NOMO-1 treated with dmso at 0.1 percent for 144 hours (cell line): ENCODE measurements around the gene CYP24A1.

Experiments
- DNase-seq: peaks from one replicate; lab custom pipeline; 2025; ENCODE audit not compliant: unreplicated experiment; lab: John Stamatoyannopoulos, UW

Gene CYP24A1

DNA sequence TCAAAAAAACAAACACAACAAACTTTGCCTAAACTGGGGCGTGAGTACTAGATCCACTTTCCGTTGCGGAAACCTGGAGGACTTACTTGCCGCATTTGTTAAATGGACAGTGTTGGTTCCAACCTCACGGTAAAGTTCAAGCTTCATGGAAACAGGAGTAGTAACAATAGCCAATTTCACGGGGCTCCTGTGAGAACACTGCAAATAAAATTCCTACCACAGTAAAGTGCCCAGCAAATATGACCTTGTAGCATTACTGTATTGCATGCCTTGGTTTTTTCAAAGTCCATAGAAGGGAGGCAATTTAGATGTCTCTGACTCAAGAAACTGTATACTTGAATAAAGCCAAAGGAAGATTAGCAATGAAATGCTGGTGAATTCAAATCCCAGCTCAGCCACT, 3.6 kb upstream of the CYP24A1 start:
- no peak for DNase-seq

DNA sequence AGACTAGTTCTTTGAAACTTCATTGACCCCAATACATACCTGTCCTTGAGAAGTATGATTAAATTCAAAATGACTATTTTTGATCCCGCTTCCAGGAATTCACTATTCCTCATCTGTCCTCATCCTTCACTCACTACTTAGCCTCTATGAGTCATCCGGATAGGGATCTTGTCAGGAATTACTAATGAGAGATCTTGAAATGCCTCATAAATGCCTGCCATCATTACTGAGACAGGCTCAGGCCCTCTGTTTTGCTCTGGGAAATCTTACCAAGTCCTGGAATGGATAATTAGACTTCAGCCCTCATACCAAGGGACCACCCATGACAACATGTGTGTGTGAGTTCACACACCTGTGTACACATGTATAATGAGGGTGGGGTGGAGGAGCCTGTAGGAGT, 2.8 kb upstream of the CYP24A1 start:
- DNase-seq = no peak

DNA sequence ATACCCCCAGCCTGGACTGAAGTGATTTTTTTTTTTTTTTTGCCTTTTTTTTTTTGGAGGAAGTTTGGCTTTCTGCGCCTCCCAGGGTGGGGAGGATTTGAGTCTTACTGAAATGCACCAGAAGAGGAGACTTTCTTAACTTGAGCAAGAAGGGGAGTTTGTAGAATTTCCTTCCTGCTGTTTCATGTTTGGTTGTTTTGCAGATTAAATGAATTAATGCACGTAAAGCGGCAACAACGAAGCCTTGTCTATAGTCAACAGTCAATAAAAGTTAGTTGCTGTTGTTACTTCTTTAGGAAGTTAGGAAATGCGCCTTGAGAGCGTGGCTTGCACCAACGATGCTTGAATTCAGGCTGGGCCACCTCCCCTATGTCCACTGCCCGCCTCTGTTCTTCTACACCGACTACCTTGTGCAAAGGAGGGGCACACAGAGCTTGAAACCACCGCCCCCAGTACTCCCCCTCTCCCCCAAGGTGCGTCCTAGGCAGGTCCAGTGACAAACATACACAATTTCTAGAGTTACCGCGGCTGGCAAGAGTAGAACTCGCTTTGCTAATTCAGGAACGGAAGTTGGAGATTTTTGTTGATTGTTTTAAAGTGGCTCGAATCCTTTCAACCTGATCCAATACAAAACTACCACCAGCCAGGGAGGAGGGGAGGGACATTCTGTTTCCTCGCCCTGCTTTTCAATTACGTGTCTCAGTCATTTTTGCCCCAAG, 830 bp upstream of the CYP24A1 start:
- no peak for DNase-seq

DNA sequence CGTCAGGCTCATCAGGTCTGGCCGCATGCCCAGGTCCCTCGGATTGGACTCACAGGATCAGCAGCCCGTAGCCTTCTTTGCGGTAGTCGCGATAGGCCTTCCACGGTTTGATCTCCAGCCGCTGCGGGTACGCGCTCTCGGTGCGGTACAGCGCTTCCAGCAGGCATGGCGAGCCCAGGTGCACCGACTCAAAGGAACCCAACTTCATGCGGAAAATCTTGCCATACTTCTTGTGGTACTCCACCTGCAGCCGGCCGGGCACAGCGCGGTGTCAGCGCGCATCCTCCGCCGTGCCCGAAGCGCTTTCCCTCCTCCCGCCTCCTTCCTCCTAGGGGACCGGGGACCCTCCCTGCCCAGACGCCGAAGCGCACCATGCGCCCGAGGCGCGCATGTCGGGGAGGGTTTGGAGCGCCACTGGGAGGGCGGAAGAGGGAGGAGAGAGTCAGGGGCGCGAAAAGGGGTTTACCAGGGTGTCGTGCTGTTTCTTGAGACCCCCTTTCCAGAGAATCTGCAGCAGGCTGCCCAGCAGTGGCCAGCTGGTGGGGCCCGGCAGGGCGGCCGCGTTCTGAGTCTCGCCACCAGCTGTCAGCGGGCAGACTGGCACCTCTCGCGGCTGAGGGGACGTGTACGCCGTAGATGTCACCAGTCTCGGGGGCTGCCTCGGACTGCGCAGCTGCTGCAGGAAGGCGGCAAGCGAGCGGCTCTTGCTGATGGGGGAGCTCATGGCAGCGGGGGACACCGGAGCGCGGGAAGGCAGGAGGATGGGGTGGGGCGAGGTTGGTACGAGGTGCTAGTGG, 732 bp downstream of the CYP24A1 start:
- no peak for DNase-seq

DNA sequence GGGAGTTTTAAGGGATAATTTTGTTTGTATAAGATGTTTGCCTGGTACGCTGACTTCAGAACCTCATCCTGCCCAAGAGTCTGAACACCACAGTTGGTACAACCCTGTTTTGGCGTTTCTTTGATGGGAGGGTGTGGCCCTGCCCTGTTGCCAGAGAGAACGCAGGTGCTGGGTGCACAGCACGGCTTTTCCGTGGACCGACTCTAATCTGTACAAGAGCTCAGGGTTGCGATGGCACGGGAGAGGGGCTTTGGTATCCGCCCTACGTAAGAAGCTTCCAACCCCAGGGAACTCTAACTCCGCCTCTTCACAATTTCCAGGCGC, 1.3 kb downstream of the CYP24A1 start:
- DNase-seq = no peak

DNA sequence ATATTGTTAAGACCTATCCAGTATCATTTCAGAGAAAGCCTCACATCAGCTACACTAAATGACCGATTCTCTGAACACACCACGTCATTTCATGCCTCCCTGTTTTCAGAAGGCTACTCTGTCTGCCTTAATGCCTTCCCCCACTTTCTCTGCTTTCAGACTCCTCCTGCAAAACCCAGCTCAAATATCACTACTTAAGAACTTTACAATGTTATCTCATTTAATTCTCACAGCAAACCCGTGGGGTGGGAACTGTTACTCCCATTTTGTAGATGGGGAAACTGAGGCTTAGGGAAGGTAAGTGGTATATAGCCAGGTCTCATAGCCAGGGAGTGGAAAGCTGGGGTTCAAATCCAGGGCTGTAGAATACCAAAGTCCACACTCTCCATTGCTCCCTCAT, 2.8 kb downstream of the CYP24A1 start:
- no peak for DNase-seq

DNA sequence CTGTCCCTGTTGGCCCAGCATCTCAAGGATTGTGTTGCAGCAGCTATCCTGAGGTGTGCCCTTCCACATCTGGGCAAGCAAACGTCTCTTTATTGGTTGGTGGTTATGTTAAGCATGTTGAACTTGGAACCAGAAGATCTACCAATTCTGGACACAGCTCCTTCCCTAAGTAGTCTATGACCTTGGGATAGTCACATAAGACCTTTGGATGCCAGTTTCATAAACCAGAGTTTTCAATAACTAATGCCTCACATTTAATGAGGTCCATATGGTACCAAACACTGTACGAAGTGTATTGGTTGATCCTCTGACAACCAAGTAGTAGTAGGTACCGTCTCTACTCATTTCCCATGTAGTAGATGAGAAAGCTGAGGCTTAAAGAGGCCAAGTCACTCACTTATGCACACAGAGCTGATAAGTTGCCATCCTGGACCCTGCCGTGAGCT, 3.7 kb downstream of the CYP24A1 start:
- no peak for DNase-seq

DNA sequence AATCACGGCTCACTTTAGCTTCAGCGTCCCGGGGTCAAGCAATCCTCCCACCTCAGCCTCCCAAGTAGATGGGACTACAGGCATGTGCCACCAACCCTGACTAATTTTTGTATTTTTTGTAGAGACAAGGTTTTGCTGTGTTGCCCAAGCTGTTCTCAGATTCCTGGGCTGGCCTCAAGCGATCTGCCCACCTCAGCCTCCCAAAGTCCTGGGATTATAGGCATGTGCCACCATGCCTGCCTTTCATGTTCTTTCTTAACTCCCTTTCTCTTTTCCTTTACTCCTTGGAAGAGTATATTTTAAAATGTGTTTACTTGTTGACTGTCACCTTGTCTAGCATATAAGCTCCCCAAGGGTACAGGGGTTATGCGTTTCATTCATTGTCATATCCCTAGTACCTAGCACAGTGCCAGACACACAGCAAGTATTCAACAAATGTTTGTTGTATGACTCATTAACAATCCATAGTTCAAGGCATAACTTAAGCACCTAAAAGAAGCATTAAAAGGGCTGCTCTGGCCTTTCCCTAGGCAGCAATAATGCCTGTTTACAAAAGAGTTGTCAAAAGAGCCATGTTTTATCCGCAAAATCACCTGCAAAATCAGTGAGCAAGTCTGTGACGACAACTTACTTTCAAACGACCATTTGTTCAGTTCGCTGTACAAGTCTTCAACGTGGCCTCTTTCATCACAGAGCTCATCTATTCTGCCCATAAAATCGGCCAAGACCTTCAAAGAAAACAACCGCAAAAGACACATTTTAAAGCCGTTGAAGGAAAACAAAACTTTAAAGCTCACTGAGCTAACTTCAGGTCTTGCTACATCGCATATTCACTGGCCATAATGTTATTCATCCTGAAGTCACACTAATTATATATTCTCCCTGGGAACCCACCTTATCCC, 4.6 kb downstream of the CYP24A1 start:
- no peak for DNase-seq

DNA sequence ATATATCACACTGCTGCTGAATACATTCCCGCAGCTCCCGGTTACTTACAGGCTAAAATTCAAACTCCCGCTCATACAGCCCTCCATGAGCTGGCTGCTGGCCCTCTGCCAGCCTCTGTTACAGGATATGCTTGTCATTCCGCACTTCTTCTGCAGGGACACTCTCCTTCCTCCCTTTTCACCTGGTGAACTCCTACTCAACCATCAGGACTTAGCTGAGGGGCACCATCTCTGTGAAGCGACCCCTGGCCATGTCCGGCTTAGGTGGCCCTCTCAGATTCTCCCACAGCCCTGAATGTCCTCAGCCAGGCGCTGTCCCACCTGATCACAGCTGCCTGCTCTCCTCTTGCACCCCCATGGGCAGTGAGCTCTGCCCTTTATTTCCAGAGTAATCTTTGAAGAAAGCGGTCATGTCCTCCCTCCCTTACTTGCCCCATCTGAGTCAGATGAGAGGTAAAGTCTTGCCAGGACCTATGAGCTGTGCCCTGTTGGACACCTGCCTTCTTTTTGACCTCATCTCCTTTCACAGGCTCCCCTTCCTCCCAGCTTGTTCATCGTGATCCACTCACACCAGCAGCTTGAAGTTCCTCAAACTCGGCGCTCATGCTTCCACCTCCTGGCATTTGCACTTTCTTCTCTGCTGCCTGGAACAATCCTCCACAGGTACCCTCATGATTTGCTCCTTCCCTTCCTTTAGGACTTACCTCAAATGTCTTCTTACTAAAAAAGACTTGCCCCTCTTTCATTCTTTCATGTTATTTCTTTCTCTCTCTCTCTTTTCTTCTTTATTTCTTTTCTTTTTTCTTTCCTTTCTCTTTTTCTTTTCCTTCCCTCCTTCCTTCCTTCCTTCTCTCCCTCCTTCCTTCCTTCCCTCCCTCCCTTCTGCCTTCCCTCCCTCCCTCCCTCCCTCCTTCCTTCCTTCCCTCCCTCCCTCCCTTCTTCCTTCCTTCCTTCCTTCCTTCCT, 5.6 kb downstream of the CYP24A1 start:
- DNase-seq = no peak

DNA sequence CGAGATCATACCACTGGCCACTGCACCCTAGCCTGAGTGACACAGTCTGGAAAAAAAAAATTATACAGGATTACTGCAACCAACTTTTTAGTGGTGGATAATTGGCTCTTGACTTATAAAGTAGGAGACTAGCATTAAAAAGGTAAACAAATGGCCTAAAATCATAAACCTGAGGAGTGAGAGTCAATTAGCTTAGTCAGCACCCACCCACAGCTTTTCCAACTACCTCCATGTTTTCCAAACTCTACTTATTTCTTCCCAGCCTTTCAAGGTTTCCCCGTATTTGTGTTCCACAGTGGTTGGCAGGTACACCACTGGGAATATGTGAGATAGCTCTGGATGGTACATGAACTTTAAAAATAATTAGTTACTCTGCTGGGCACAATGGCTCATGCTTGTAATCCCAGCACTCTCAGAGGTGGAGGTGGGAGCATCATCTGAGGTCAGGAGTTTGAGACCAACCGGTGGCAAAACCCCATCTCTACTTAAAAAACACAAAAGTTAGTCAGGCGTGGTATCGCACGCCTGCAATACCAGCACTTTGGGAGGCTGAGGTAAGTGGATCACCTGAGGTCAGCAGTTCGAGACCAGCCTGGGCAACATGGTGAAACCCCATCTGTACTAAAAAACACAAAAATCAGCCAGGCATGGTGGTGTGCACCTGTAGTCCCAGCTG, 6.7 kb downstream of the CYP24A1 start:
- no peak for DNase-seq

DNA sequence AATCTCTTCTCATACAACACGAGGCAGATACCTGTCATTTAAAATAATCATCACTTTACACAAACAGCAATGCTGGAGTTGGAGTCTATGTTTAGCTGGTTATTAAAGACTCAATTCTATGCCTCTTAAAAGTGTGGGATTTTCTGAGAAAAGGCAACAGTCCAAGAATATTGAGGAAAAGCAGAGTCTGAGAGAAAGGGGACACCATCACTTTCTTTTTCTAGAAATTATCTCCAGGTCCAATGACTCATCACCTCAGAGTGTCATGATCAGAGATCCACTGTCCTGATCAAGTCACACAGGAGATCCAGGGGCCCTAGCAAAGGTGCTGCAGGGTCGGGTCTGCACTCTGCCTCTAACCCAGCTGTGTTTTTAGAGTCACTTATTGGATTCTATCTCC, 8.0 kb downstream of the CYP24A1 start:
- DNase-seq = no peak

DNA sequence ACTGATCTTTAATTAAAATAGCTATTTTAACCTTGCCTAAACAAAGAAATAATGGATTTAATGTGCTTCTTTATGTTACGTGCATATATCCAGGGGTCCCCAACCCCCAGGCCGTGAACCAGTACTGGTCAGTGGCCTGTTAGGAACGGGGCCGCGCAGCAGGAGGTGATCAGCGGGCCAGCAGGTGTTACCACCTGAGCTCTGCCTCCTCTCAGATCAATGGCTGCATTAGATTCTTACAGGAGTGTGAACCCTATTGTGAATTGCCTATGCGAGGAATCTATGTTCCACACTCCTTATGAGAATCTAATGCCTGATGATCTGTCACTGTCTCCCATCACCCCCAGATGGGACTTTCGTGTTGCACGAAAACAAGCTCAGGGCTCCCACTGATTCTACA, 8.8 kb downstream of the CYP24A1 start:
- no peak for DNase-seq

DNA sequence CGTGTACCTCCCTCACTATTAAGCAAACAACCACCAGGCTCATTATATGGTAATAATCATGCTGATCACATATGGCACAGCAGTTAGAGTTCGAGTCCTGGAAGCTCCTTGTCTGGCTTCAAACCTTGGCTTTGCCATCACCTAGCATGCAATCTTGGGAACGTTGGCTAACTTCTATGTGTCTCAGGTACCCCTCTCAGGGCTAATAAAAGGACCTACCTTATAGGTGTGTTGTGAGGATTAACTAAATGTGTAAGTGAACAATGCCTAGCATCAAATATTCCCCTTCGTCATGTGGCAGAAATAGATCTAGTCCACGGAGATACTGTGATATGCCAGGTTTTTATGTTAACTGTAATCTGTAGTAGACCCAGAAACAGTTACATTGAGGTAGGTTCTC, 10.4 kb downstream of the CYP24A1 start:
- DNase-seq = no peak

DNA sequence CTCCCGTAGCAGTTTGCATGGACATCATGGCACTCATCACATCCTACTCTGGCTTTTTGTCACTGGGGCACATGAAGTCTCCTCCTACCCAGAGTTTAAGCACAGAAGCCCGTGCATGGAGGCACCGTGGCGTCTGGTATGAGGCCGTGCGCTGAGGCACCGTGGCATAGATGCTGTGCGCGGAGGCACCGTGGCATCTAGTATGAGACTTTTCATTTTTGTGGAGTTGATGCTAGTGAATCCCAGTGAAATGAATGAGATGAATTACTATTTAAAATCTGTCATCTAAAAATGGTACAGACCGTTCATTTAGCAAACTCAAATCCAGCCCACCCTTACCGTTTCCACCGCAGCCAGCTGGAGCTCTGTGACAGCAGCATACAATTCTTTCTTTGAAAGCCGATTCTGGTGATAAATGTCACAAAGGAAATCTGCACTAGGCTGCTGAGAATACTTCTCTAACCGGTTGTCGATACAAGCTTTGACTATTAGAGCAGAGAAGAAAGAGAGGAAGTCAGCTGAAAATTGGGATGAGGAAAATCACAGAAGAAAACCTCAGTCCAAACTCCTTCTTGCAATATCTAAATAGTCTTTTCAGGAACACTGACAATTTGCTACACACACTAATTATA, 11.3 kb downstream of the CYP24A1 start:
- DNase-seq = no peak

DNA sequence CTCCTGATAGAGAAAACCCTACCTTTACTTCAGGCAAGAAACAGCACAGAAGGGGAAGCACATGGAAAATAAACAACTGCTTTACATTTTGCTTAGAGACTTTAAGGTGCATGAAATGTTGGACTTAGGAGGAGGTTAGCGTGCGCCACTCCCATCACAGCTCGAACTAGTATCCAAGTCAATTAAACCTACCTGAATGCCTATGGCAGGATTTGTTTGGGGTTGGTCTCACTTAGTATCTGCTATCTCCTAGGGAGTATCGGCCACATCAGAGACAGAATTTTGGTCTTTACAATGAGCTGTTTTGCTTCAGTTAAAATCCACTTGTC, 12.0 kb downstream of the CYP24A1 start:
- DNase-seq = no peak

DNA sequence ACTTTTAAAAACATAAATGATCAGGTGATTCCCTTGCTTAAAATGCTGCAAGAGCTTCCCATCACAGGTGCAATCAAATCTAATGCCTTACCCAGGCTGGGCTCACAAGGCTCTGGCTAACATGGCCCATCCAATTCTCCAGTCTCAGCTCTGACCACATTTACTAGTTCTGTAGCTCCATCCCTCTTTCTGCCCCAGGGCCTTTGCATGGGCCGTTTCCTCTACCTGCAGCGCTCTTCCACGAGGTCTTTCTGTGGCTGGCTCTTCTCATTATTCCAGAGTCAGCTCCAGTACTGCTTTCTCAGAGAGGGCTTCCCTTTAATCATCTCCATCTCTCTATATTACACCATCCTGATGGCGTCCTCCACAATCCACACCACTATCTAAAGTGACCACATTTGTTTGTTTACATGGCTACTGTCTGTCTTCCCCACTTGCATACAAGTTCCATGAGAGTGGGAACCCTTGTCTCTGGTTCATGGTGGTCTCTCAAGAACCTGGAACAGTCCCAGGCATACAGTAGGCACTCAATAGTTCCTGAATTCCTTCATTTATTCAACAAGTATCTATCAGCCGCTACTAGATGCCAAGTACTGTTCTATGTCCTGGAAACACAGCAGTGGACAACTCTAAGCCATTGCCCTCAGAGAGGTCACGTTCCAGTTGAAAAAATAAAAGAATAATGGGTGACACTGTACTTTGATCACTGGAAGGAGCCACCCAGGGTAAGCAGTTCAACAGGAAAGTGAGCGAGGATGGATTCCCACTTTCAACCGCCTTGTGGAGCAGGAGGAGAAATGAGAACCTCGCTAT, 12.6 kb downstream of the CYP24A1 start:
- no peak for DNase-seq

DNA sequence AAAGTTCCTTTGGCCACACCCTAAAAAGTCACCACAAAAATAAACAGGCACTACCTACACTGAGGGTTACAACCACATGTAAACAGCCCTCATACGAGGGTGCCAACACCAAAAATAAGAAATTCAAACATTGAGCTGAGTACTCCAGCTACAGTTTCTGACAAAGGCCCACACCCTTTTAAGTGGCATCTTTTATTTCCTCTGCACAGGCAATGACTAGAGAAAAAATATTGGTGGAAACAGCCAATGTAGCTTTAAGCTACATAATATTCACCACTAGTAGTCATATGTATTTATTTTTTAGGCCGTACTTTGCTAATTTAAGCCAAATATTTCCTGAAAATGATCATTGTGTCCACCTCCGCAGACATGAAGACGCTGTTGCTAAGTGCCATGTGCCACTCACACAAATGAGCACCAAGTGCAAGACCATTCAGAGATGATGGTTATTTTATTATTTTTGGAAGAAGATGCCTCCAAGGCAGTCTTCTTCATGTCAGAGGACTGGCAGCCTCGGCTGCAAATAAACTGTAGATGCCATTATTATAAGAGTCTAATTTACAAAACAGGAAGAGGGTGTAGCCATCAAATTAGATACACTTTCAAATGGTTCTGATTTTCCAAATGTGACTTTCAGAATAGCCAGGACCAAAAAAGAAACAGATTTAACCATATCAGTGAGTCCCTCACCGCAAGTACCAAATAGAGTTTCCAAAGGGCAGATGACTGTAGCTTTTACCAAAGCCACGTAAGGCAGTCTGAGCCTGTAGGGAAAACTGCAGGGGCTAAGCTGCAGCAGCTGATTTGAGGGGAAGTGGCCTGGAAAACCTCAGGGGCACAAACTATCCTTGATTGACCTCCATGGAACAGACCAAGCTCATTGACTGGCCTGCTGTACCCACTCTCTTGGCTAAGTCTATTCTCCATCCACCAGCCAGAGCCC, 13.4 kb downstream of the CYP24A1 start:
- no peak for DNase-seq
